ENCODE results near the gene NEK7.

NEK7 gene

GRCh38 chr1:198258491-198258890 is 101.7 kb downstream of the NEK7 start:
- DNase-seq (ENCODE audit: low spot score): no peak

GRCh38 chr1:198259333-198260074 is 102.7 kb downstream of the NEK7 start:
- DNase-seq (ENCODE audit: low spot score): no peak

GRCh38 chr1:198261886-198262285 is 105.1 kb downstream of the NEK7 start:
- no peak for DNase-seq (ENCODE audit: low spot score)

- DNase-seq (ENCODE audit: low spot score): no peak
These were observed 106.4 kb downstream of the NEK7 start for GRCh38 chr1:198263186-198263585.

GRCh38 chr1:198264282-198264681 is 107.5 kb downstream of the NEK7 start:
- no peak for DNase-seq (ENCODE audit: low spot score)

- no peak for DNase-seq (ENCODE audit: low spot score)
These were observed 108.4 kb downstream of the NEK7 start for GRCh38 chr1:198265073-198265661.

- no peak for DNase-seq (ENCODE audit: low spot score)
These were observed 110.3 kb downstream of the NEK7 start for GRCh38 chr1:198267056-198267455.

GRCh38 chr1:198267921-198268320 is 111.1 kb downstream of the NEK7 start:
- no peak for DNase-seq (ENCODE audit: low spot score)

GRCh38 chr1:198268784-198269645 is 112.2 kb downstream of the NEK7 start:
- DNase-seq (ENCODE audit: low spot score): no peak

GRCh38 chr1:198269646-198269940 is 112.8 kb downstream of the NEK7 start:
- DNase-seq (ENCODE audit: low spot score): no peak

- DNase-seq (ENCODE audit: low spot score): no peak
These were observed 113.6 kb downstream of the NEK7 start for GRCh38 chr1:198270273-198270828.

GRCh38 chr1:198271467-198271866 is 114.7 kb downstream of the NEK7 start:
- no peak for DNase-seq (ENCODE audit: low spot score)

GRCh38 chr1:198272492-198272891 is 115.7 kb downstream of the NEK7 start:
- DNase-seq (ENCODE audit: low spot score): no peak

GRCh38 chr1:198273748-198274295 is 117.0 kb downstream of the NEK7 start:
- DNase-seq (ENCODE audit: low spot score): no peak

GRCh38 chr1:198275597-198275996 is 118.8 kb downstream of the NEK7 start:
- DNase-seq (ENCODE audit: low spot score): no peak

- DNase-seq (ENCODE audit: low spot score): no peak
These were observed 119.4 kb downstream of the NEK7 start for GRCh38 chr1:198276241-198276640.

- DNase-seq (ENCODE audit: low spot score): no peak
These were observed 122.1 kb downstream of the NEK7 start for GRCh38 chr1:198278943-198279342.

- no peak for DNase-seq (ENCODE audit: low spot score)
These were observed 123.3 kb downstream of the NEK7 start for GRCh38 chr1:198280080-198280479.

- no peak for DNase-seq (ENCODE audit: low spot score)
These were observed 125.1 kb downstream of the NEK7 start for GRCh38 chr1:198281911-198282310.

GRCh38 chr1:198283222-198283621 is 126.4 kb downstream of the NEK7 start:
- DNase-seq (ENCODE audit: low spot score): no peak

- no peak for DNase-seq (ENCODE audit: low spot score)
These were observed 131.1 kb downstream of the NEK7 start for GRCh38 chr1:198287916-198288315.

- DNase-seq (ENCODE audit: low spot score): no peak
These were observed 133.4 kb downstream of the NEK7 start for GRCh38 chr1:198290089-198290683.
